ENCODE data around the gene HARS1.
"Not testable (repeated sequence)": the region's sequence is repeated elsewhere in the genome, so short reads cannot be mapped to it uniquely, and the experiment has no call there.

HARS1 gene

GRCh38 chr5:140690941-140691924 is at the start of gene HARS1, which contains the start of gene HARS2:
HARS1 (minus strand) TSS chr5:140691370; CDS start chr5:140691304, 66 bp downstream.
HARS2 (plus strand) TSS chr5:140691455; CDS start chr5:140691649, 194 bp downstream.
- peak; percentile 65 for DNase-seq

DNA sequence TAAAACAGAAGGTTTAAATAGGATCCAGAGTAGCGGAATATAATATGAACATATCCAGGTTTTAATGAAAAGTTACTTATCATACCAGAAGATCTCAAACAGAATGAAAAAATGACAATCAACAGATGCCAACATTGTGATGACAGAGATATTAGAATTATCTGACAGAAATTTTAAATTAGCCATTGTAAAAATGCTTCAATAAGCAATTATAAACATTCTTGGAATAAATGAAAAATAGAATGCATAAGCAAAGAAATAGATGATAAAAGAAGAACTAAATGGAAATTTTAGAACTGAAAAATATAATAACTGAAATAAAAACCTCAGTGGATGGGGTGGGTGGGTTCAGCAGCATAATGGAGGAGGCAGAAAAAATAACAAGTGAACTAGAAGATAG is 46.3 kb upstream of the HARS1 start:
- no peak for DNase-seq

GRCh38 chr5:140734354-140734753 is 43.2 kb upstream of the HARS1 start:
- no peak for DNase-seq

DNA sequence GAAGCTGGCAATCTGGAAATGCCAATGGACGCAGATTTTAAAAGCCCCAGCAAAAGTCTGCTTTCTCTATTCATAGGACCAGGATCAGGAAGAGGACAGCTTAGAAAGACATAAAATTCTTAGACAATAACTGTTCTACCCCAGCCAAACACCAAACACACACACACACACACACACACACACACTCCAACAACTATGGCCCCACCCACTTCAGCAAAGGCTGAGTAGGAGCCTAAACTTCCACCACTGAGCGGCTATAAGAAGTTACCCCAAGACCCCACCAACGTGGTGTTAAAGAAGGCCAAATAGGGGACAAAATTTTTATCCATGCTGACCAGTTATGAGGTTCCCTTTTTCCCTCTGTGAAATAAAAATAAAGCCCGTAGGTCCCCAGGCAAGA is 41.9 kb upstream of the HARS1 start:
- no peak for DNase-seq

GRCh38 chr5:140725799-140726471 is 34.8 kb upstream of the HARS1 start:
- DNase-seq = no peak

- not testable (repeated sequence) for DNase-seq
Observed at GRCh38 chr5:140721395-140721794, 30.2 kb upstream of the HARS1 start.

DNA sequence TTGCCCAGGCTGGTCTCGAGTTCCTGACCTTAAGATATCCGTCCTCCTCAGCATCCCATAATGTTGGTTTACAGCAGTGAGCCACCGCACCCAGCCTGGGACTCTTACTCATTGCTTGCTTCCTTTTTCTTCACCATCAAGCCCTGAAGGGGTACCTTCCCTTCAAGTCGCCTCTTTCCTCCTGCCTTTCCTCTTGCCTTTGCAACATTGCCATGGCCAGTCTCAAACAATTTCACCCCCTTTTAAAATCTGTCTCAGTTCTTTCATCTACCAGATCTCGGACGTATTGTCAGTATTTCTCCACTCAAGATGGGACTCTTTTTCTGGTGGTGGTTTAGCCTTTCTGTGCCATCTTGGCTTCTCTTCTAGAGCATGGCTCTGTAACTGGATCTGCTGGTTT is 29.6 kb upstream of the HARS1 start:
- not testable (repeated sequence) for DNase-seq

GRCh38 chr5:140718266-140718592 is 27.1 kb upstream of the HARS1 start:
- no peak for DNase-seq

- DNase-seq = not testable (repeated sequence)
Observed at GRCh38 chr5:140716238-140716637, 25.1 kb upstream of the HARS1 start.

GRCh38 chr5:140713562-140714094 is 22.5 kb upstream of the HARS1 start:
- no peak for DNase-seq

DNA sequence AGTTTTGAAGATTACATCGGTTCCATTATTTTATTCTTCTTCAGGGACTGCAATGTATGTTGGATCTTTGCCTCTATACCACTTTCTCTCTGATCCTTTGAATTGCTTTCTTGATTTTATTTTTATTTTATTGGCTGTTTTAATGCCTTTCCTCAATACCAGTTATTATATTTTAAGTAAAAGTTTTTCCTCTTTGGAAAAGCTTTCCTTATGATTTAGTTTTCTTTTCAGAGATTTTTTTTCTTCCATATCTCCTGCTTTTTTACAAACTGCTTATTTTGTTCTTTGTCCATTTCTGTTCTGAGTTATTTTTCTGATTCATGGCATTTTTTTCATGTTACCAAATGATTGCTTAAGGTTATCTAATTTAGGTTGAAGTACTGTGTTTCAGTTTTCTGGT is 20.6 kb upstream of the HARS1 start:
- no peak for DNase-seq

DNA sequence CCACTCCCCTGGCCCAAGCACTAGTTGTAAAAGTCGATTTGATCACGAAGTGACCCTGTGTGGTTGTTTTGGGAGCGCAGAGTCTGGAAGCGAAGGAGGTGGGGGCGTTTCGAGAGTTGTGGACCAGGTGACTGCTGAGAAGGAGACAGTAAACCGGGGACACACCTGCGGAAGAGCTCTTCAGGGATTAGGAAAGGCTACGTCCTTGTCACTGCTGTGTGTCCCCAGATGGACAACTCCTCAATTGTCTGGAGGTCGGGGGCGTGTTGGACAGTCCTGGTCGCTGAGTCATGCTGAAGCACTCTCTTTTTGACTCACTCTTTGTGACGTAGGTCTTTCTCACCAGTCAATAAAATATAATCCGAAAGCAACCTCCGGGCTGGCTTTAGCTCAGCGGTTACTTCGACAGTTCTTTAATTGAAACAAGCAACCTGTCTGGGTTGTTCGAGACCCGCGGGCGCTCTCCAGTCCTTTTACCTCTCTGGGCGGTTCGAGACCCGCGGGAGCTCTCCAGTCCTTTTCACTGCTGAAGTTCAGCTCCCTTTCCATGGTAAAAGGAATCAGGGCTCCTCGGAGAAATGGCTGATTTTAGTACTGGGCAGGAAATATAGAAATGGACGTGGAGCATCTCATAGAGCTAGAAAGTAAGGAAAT is 19.9 kb upstream of the HARS1 start:
- peak; percentile 78 for DNase-seq

DNA sequence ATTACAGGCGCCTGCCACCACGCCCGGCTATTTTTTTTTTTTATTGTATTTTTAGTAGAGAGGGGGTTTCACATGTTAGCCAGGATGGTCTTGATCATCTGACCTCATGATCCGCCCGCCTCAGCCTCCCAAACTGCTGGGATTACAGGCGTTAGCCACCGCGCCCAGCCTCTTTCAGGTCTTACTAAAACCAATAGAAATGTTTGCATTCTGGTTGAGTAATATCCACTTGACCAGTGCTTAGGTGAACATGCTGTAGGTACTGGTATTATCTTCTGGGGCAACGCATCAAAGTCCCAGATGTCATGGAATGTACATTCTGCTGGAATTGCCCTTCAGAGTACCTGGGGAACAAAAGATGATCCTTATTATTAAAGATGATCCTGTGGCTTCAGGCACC is 17.6 kb upstream of the HARS1 start:
- not testable (repeated sequence) for DNase-seq

DNA sequence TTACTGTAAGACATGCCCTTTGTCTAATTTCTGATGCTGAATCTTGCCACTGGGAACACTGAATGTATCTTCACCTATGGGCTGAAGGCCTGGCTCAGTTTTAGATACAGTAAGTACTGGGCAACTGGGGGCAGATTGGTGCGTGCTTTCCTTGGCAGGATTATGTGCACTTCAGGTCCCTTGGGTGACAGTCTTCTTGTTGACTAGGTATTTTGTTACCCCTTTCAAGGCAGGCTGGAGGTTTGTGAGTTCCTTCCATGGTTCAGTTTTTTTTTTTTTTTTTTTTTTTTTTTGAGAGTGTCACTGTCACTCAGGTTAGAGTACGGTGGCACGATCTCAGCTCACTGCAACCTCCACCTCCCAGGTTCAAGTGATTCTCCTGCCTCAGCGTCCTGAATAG is 16.6 kb upstream of the HARS1 start:
- DNase-seq = no peak

DNA sequence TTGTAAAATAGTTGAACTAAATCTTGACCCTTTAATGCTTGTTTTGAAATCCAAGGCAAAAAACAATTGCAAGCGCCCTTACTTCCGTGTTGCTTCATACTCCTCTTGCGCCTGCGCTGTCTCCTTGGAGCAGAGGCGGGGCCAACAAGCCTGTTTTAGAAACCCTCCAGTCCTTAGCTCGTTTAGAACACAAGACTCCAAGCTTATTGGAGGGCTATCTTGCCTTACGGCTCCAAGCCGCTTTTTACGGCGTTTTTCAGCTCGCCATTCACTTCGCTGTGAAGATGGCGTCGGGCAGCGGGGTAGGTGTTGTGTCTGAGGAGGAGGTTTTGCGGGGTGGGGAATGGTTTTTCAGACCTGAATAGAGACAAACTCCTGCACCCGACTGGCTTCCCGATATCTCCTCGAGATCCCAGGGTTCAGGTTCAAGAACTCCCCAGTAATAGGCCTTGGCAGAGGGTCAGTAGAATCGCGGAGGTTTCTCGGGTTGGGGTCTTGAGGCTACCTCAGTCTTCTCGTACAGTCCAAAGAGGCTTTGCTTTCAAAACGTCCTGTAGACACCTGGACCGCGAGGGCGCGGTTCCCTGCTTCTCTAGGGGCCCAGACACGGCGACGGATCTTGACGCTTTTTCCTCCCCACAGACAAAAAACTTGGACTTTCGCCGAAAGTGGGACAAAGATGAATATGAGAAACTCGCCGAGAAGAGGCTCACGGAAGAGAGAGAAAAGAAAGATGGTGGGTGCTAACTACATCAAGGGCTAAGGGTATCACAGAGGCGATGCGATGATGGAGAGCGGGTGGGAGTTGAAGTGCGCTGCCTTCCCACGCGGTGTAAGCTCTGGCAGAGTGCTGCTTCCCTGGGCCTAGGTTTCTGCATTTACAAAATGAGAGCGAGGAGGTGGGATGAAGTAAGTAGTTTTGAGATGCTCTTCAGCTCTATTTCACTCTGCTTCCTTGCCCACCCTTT is 9.3 kb upstream of the HARS1 start, which contains the start of gene ZMAT2:
Gene ZMAT2, plus strand, starts transcription at position 271 of the 968 bp plus-strand sequence. Its CDS starts 14 bp downstream, at position 285.
- DNase-seq = peak; percentile 81

DNA sequence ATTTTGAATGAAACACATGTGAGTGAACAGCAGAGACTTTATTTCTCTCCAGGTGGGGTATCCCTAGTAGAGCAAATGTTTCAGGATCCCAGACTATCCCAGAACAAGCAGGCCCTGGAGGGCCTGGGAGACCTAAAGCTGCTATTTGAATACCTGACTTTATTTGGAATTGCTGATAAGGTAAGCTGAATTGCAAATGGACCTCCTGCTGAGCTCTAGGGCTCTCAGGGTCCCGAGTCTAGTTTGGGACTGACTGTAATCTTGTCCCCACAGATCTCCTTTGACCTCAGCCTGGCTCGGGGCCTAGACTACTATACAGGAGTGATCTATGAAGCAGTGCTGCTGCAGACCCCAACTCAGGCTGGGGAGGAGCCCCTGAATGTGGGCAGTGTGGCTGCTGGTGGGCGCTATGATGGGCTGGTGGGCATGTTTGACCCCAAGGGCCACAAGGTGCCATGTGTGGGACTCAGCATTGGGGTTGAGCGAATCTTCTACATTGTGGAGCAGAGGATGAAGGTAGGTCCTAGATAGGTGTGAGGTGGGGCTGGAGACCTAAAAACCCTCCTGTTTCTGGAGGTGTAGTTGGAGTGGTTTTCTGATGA is 5.8 kb upstream of the HARS1 start:
- no peak for DNase-seq

GRCh38 chr5:140694276-140694675 is 3.1 kb upstream of the HARS1 start:
- DNase-seq = no peak

DNA sequence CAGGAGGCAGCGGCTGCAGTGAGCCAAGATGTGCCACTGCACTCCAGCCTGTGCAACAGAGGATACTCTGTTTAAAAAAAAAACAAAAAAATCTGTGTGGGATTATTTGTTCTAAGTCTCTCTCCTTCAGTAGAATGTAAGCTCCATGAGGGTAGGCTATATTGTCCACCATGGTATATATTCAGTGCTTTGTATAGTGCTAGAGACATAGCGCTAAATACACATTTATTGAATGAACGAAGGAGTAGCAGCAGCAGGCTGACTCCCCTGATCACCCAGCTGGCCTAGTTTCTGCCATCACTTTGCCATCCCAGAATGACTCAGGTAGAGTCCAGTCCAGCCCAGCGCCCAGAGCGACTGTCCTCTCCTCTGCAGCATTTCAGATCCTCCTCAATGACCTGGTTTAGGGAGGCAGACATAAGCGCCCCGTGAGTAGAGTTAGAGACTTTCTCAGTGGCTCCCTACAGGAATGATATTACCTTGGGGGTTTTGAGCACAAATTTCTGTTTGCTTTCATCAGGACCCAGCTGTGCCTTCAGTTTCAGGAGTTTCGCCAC is 716 bp downstream of the HARS1 start:
- DNase-seq = no peak

DNA sequence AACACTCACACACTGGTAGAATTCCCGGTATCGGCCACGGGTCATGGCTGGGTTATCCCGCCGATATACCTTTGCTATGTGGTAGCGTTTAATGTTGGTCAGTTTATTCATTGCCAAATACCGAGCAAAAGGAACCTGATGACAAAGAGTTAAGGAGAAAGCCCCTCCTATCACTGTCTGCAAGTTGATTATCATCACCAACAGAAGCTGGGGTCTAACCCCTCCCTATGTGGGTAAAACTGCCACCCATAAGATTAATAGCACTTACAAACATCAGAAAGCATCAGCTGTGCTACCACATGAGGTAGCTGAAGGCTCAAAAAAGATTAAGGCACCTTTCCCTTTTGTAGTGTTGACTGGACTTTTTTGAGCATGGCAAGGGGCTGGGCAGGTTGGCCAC is 12.2 kb downstream of the HARS1 start:
- no peak for DNase-seq

GRCh38 chr5:140677947-140678346 is 13.2 kb downstream of the HARS1 start:
- no peak for DNase-seq

- no peak for DNase-seq
Observed at GRCh38 chr5:140674629-140675028, 16.5 kb downstream of the HARS1 start.

Data from NCI-H524 treated with DMSO at 0.1 percent for 48 hours (cell line).